Breast epithelium (tissue), 4 donors: ENCODE results near the gene RPL39L. TPM values are rescaled to one million over a fixed set of nuclear protein-coding genes. Genes with fewer than 3 reads are reported as not detected.

Experiments used
- DNase-seq, 2 donors: peaks; one replicate each; pipeline ENCODE4 v3.0.0-alpha.2; 2019; ENCODE audit warnings: low spot score in 2 of 2
- H3K27ac ChIP-seq, 2 donors: fragments of 200-600 bp; sonication (generic) in 1 of 2; one replicate each; pipeline ENCODE4 v1.5.1; 2016 to 2019; ENCODE audit warnings: mild to moderate bottlenecking in 1 of 2
- H3K27me3 ChIP-seq, 2 donors: fragments of 200-600 bp; sonication (generic) in 1 of 2; one replicate each; pipeline versions ENCODE4 v1.5.1 to v1.6.0; 2017 to 2019; ENCODE audit warnings: control low read depth in 1 of 2, mild to moderate bottlenecking in 1 of 2
- H3K36me3 ChIP-seq: fragments of 200-600 bp; one replicate; pipeline ENCODE4 v1.5.1; 2019
- H3K4me1 ChIP-seq, 2 donors: fragments of 200-600 bp; sonication (generic); one replicate each; pipeline ENCODE4 v1.5.1; 2016 to 2019; ENCODE audit warnings: control low read depth in 1 of 2
- H3K4me3 ChIP-seq, 3 donors: fragments of 200-600 bp; sonication (generic); 1 replicate in 2 of 3; 2 replicates in 1 of 3; pipeline ENCODE4 v1.5.1; 2016 to 2019; ENCODE audit warnings: mild to moderate bottlenecking in 3 of 3, moderate library complexity in 2 of 3
- H3K9me3 ChIP-seq, 2 donors: fragments of 200-600 bp; sonication (generic) in 1 of 2; one replicate each; pipeline ENCODE4 v1.5.1; 2016 to 2019; ENCODE audit warnings: control low read depth in 1 of 2
- POLR2A ChIP-seq: fragments of 450-650 bp; IDR thresholded peaks from one replicate; pipeline ENCODE4 v1.6.1; 2016; ENCODE audit warnings: antibody characterized with exemption, mild to moderate bottlenecking, moderate library complexity
- POLR2AphosphoS5 ChIP-seq, 3 donors: sonication (generic); formaldehyde crosslinking; IDR thresholded peaks; one replicate each; pipeline ENCODE4 v1.6.1; 2017; ENCODE audit warnings: antibody characterized with exemption in 3 of 3
- intact Hi-C: fragments of 100-400 bp; cut with DNase I; formaldehyde crosslinking; loops from one replicate; pipeline ENCODE4 v1.15.1; 2023; ENCODE audit warnings: low total_unique reads
- total RNA-seq, 3 donors: library from RNA; depleted of rRNA; stranded (reverse); fragments of >200 nt; gene quantifications; one replicate each; pipeline ENCODE4 v1.1.0, GENCODE V29; 2016
- TF ChIP-seq, protein P1 (sequence below), 3 donors: fragments of 450-650 bp; IDR thresholded peaks; one replicate each; pipeline ENCODE4 v1.5.1; 2016 to 2017; ENCODE audit warnings: antibody characterized with exemption in 3 of 3, mild to moderate bottlenecking in 3 of 3, moderate library complexity in 3 of 3

RPL39L gene
- total RNA-seq, 3 donors from 2014 or later = 5.4 to 15.4 (median 14.6) TPM

DNA sequence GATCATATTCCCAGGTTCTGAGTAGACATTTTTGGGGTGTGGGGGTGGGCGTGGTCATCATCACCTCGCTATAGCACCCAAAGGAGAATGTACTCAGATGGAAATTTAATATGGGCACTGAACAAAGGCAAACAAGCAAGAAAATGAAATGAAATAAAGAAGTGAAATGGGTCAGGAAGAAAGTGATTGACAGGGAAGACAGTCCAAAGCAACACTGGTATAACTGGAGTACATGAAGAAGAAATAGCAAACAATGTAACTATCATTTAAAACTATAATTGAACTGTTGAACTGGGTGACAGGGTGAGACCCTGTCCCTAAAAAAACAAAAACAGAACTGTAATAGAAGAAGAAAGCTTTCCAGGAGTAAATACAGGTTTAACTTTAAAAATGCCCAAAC lies 24.8 kb downstream of the RPL39L start:
- Histone ChIP-seq H3K9me3 (no peaks in the 10 kb centered on the region), H3K4me1 (no peaks in the 10 kb centered on the region), H3K4me3 (no peak overlapping the region), H3K27ac (no peak overlapping the region), H3K27me3 (no peaks in the 10 kb centered on the region), H3K36me3 (no peaks in the 10 kb centered on the region)
- TF ChIP-seq POLR2AphosphoS5 (IDR thresholded peaks at IDR 0.05) (no peak), POLR2A (no peak)
- TF ChIP-seq, protein P1, sequence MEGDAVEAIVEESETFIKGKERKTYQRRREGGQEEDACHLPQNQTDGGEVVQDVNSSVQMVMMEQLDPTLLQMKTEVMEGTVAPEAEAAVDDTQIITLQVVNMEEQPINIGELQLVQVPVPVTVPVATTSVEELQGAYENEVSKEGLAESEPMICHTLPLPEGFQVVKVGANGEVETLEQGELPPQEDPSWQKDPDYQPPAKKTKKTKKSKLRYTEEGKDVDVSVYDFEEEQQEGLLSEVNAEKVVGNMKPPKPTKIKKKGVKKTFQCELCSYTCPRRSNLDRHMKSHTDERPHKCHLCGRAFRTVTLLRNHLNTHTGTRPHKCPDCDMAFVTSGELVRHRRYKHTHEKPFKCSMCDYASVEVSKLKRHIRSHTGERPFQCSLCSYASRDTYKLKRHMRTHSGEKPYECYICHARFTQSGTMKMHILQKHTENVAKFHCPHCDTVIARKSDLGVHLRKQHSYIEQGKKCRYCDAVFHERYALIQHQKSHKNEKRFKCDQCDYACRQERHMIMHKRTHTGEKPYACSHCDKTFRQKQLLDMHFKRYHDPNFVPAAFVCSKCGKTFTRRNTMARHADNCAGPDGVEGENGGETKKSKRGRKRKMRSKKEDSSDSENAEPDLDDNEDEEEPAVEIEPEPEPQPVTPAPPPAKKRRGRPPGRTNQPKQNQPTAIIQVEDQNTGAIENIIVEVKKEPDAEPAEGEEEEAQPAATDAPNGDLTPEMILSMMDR (IDR thresholded peaks at IDR 0.05) = no peak
- intact Hi-C loops = no loop called here
- DNase-seq = no peak

DNA sequence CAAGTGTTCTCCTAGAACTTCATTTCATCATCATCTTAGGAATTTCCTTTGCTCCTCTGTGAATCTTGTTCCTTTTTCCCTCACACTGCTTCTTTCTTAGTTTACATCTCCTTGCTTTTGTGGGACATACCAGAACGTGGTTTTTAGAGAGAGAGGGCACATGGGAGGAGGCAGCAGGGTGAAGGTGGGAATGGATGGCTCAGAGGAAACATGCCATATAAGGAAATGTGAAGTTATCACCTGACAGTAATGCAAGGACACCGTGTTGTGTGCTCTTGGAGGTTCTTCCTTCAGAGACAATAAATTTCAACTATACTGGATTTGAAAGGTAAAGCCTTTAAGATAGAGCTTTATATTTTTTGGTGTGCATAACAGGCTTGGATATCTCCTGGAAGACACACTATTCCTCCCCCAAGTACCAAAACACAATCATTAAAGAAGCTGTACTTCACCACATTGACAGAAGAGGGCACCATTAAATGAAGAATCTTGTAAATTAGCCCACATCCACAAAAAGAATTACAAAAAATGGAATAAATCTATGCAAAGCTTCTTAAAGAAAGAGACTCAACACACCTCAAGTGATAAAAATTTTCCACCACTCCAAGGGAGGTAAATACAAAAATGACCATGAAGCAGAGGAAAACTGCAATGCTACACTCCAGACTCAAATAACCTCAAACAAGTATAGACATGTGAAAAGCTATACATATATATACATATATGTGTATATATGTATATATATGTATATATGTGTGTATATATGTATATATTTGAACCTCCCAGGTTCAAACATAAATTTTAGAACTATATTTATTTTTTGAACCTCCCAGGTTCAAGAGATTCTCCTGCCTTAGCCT lies 26.1 kb downstream of the RPL39L start:
- Histone ChIP-seq H3K27ac (no peak overlapping the region), H3K4me3 (no peak overlapping the region), H3K9me3 (no peaks in the 10 kb centered on the region), H3K4me1 (no peaks in the 10 kb centered on the region), H3K27me3 (no peaks in the 10 kb centered on the region), H3K36me3 (no peaks in the 10 kb centered on the region)
- TF ChIP-seq, protein P1 (IDR thresholded peaks at IDR 0.05) = peak in 2 of 3 donors; percentile 50 to 57
- TF ChIP-seq POLR2A (no peak), POLR2AphosphoS5 (IDR thresholded peaks at IDR 0.05) (no peak)
- DNase-seq = no peak
- intact Hi-C loops = no loop called here

DNA sequence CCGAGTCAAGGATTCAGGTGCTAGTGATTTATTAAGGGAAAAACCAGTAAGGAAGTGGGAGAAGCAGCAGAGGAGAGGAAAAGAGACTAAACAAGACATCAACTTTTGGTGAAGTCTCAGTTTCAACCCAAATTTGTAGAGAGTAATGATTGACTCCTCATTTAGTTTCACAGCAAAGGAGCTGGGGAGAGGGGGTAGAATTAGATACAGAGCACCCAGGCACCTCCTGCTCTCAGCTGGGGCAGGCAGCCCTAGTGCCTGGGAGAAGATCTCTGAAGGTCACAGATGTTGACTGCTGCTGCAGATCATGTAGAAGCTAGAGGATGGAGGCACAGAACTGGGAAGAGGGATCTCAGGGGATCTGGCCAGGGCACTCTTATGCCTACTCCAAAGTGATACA lies 29.1 kb downstream of the RPL39L start:
- no peaks in the 10 kb centered on the region for H3K4me1 ChIP-seq
- intact Hi-C loops = no loop called here
- H3K4me3 ChIP-seq = no peak overlapping the region
- H3K36me3 ChIP-seq = no peaks in the 10 kb centered on the region
- H3K9me3 ChIP-seq = no peaks in the 10 kb centered on the region
- no peak overlapping the region for H3K27ac ChIP-seq
- DNase-seq = no peak
- TF ChIP-seq POLR2AphosphoS5 (IDR thresholded peaks at IDR 0.05) (no peak), POLR2A (no peak)
- TF ChIP-seq, protein P1 (IDR thresholded peaks at IDR 0.05) = no peak
- no peaks in the 10 kb centered on the region for H3K27me3 ChIP-seq

DNA sequence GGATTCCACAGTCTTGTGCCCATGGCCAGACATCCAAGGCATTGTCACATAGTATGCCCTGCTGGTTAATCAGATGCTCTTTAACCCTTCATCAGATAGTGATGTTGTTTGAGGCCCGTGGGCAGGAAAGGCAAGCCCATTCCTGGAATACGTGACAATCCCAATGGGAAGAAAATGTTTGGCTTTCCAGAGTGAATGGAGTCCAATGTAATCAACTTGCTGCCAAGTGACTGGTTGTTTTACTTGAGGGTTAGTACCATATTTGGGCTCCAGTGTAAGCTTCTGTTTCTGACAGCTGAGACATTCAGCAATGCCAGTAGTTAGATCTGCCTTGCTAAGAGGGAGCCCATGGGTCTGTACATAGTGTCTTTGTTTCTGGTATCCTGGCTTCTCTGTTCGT lies 31.3 kb downstream of the RPL39L start:
- no peak overlapping the region for H3K27ac ChIP-seq
- DNase-seq = no peak

DNA sequence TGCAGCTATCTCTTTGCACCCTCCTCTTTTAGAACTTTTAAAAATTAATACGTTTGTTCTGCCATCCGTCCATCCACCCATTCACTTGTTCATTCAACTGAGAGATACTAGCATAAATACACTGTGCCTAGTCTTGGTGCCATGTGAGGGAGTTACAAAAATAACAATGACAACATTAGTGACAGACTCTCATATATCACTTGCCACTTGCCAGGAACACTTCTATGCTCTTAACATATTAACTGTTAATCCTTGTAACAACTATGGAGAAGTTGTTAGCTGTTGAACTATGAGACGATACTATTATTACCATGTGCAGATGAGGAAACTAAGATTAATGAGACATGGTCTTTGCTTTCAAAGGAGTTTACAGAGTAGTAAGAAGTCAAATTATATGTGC lies 33.6 kb downstream of the RPL39L start:
- no peak for DNase-seq
- H3K9me3 ChIP-seq = no peaks in the 10 kb centered on the region
- no peak overlapping the region for H3K4me3 ChIP-seq
- no peaks in the 10 kb centered on the region for H3K4me1 ChIP-seq
- intact Hi-C loops = no loop called here
- H3K27me3 ChIP-seq = no peaks in the 10 kb centered on the region
- no peaks in the 10 kb centered on the region for H3K36me3 ChIP-seq
- H3K27ac ChIP-seq = no peak overlapping the region
- TF ChIP-seq, protein P1 (IDR thresholded peaks at IDR 0.05) = no peak

More for the DNA sequence above, 31.3 kb downstream of the RPL39L start:
- TF ChIP-seq, protein P1 (IDR thresholded peaks at IDR 0.05) = no peak
- TF ChIP-seq POLR2A (no peak), POLR2AphosphoS5 (IDR thresholded peaks at IDR 0.05) (no peak)
- Histone ChIP-seq H3K9me3 (no peaks in the 10 kb centered on the region), H3K36me3 (no peaks in the 10 kb centered on the region), H3K4me1 (no peaks in the 10 kb centered on the region), H3K4me3 (no peak overlapping the region), H3K27me3 (no peaks in the 10 kb centered on the region)
- intact Hi-C loops = no loop called here
